Measurements from ENCODE around the gene FSHR.

The FSHR gene

DNA sequence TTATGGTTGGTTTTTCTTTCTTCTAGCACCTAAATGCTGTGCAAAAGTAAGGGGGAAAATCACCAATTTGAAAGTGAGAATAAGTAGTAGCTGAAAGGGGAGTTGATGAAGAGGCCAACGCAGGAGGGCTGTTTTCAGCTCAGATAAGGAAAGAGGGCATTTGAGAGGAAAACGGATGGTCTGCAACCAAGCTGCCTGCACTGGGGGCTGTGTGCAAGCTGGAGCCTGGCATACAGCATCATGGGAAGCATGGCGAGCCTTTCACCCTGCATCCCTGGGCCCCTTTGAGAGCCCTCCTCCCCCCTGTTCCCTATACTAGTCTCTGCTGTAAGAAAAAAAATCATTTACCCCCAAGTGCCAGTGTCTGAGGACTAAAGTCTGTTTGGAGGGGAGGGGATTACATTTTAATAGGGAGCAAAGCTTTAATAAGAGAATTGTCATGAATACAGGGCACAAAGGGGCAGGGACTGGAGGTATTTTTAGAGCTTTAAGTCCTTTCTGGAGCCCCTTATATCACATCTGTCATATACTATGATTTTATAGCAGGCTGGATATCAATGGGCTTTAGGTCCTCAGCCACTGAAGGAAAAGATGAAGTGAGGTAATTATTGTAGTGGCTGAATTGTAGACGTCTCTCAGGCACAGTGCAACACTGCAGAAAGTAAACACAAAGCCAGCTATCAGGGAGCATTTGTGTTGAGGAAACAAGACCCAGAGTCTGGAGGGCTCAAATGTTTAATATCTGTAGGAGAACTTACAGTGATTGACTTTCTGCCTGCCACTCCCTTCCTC is 120.7 kb downstream of the FSHR start:
- Histone ChIP-seq H4K20me1 (ENCODE audit: insufficient read depth, low read length) (no peaks in the 10 kb centered on the region), H2AFZ (ENCODE audit: low read length) (no peak overlapping the region), H3K4me2 (ENCODE audit: low read length) (no peak overlapping the region), H3K9ac (ENCODE audit: low read length) (no peak overlapping the region), H3K27ac (ENCODE audit: low read depth, low read length, poor library complexity, severe bottlenecking) (no peak overlapping the region), H3F3A (ENCODE audit: insufficient read depth, low read length) (no peaks in the 10 kb centered on the region), H3K27me3 (ENCODE audit: insufficient read depth, low read length) (no peaks in the 10 kb centered on the region), H3K4me3 (ENCODE audit: low read depth, low read length, poor library complexity, severe bottlenecking) (no peak overlapping the region), H3K9me3 (ENCODE audit: low read length) (no peaks in the 10 kb centered on the region), H3K79me2 (ENCODE audit: insufficient read depth, low read length) (no peaks in the 10 kb centered on the region), H3K36me3 (ENCODE audit: insufficient read depth, low read length) (no peaks in the 10 kb centered on the region), H3K9me2 (ENCODE audit: low read depth, low read length) (no peaks in the 10 kb centered on the region), H3K4me1 (ENCODE audit: insufficient read depth, low read length, severe bottlenecking) (no peaks in the 10 kb centered on the region)
- TF ChIP-seq CTCF (IDR thresholded peaks at IDR 0.05; ENCODE audit: low read length) (no peak), EZH2 (IDR thresholded peaks at IDR 0.05; ENCODE audit: borderline replicate concordance, low read length) (no peak)

DNA sequence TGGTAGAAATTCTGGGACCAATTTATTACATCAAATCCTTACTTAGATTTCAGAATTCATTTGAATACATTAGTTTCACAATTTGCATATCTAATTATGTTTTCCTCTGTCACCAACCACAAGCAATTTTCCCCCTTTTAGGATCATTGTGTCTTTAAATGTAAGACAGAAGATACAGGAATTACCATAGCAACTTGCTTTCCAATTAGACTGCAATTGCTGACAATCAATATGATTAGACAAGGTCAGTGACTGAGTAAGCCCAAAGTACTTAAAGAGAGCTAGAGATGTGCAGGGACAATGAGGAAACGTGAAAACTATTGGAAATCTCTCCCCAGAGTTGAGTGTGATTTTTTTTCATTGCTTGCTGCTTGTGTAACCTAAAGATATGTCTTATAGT is 121.4 kb downstream of the FSHR start:
- H3K79me2 ChIP-seq (ENCODE audit: insufficient read depth, low read length), result no peaks in the 10 kb centered on the region
- no peaks in the 10 kb centered on the region for H3K27me3 ChIP-seq (ENCODE audit: insufficient read depth, low read length)
- H3K4me2 ChIP-seq (ENCODE audit: low read length), result no peak overlapping the region
- no peaks in the 10 kb centered on the region for H3K36me3 ChIP-seq (ENCODE audit: insufficient read depth, low read length)
- no peak overlapping the region for H3K4me3 ChIP-seq (ENCODE audit: low read depth, low read length, poor library complexity, severe bottlenecking)
- H3K27ac ChIP-seq (ENCODE audit: low read depth, low read length, poor library complexity, severe bottlenecking), result no peak overlapping the region
- no peaks in the 10 kb centered on the region for H3K4me1 ChIP-seq (ENCODE audit: insufficient read depth, low read length, severe bottlenecking)
- no peak for TF ChIP-seq EZH2 (IDR thresholded peaks at IDR 0.05; ENCODE audit: borderline replicate concordance, low read length)
- TF ChIP-seq CTCF (IDR thresholded peaks at IDR 0.05; ENCODE audit: low read length), result no peak
- no peaks in the 10 kb centered on the region for H3K9me3 ChIP-seq (ENCODE audit: low read length)
- no peak overlapping the region for H2AFZ ChIP-seq (ENCODE audit: low read length)
- H3F3A ChIP-seq (ENCODE audit: insufficient read depth, low read length), result no peaks in the 10 kb centered on the region
- no peaks in the 10 kb centered on the region for H3K9me2 ChIP-seq (ENCODE audit: low read depth, low read length)
- H3K9ac ChIP-seq (ENCODE audit: low read length), result no peak overlapping the region
- no peaks in the 10 kb centered on the region for H4K20me1 ChIP-seq (ENCODE audit: insufficient read depth, low read length)

DNA sequence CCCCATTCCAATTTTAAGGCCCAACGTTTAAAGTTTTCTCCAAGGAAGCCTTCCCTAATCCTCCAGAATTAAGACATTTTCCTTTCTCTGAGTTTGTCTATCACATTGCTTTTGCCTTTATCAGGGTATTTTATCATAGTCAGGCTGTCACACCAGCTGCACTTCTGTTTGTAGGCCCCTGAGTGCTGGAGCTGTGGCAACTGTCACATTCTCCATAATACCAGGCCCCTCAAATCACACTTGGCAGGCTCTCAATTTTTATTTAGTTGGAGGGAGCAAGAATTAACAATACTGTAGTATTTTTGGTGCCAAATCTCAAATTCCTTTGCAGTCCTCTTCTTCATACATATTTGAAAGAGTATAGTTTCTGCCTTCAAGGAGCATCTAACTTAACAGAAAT is 122.2 kb downstream of the FSHR start:
- Histone ChIP-seq H3K27ac (ENCODE audit: low read depth, low read length, poor library complexity, severe bottlenecking) (no peak overlapping the region), H4K20me1 (ENCODE audit: insufficient read depth, low read length) (no peaks in the 10 kb centered on the region), H3K9me3 (ENCODE audit: low read length) (no peaks in the 10 kb centered on the region), H3K4me2 (ENCODE audit: low read length) (no peak overlapping the region), H3K4me1 (ENCODE audit: insufficient read depth, low read length, severe bottlenecking) (no peaks in the 10 kb centered on the region), H3K27me3 (ENCODE audit: insufficient read depth, low read length) (no peaks in the 10 kb centered on the region), H3F3A (ENCODE audit: insufficient read depth, low read length) (no peaks in the 10 kb centered on the region), H3K9me2 (ENCODE audit: low read depth, low read length) (no peaks in the 10 kb centered on the region), H3K79me2 (ENCODE audit: insufficient read depth, low read length) (no peaks in the 10 kb centered on the region), H3K4me3 (ENCODE audit: low read depth, low read length, poor library complexity, severe bottlenecking) (no peak overlapping the region), H3K9ac (ENCODE audit: low read length) (no peak overlapping the region), H2AFZ (ENCODE audit: low read length) (no peak overlapping the region), H3K36me3 (ENCODE audit: insufficient read depth, low read length) (no peaks in the 10 kb centered on the region)
- TF ChIP-seq CTCF (IDR thresholded peaks at IDR 0.05; ENCODE audit: low read length) (no peak), EZH2 (IDR thresholded peaks at IDR 0.05; ENCODE audit: borderline replicate concordance, low read length) (no peak)
